ENCODE results near the gene TNFSF15. TPM values are rescaled to one million over a fixed set of nuclear protein-coding genes. Genes with fewer than 3 reads are reported as not detected.

The TNFSF15 gene
- total RNA-seq, 1 experiment from 2014 or later: not detected

DNA sequence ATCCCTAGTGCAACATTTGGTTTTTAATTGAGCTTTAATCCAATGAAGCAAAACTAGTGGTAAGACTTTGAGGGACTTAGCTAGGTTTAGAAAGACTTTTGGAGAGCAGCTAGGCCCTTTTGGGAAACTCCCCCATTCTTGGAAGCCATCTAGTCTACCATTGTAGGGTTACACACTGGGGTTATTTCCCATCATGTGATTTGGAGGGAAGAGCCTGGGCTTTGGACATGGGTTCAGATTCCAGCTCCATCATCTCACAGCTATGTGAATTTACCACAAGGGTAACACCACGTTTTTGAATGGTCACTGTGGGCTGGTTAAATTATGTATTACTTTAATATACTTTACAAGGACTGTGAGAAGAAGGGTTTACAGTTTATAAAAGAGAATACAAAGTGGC is 18.3 kb upstream of the TNFSF15 start:
- H4K20me1 ChIP-seq (ENCODE audit: insufficient read depth): no peaks in the 10 kb centered on the region
- no peaks in the 10 kb centered on the region for H3K36me3 ChIP-seq (ENCODE audit: control insufficient read depth in 1 of 2, insufficient read depth in 2 of 2, low read length in 2 of 2)
- no peaks in the 10 kb centered on the region for H3K9me2 ChIP-seq (ENCODE audit: insufficient read depth)
- no peaks in the 10 kb centered on the region for H3K4me1 ChIP-seq (ENCODE audit: control insufficient read depth in 1 of 2, insufficient read depth in 2 of 2, low read length in 2 of 2)
- H3K79me2 ChIP-seq (ENCODE audit: insufficient read depth, low read length): no peaks in the 10 kb centered on the region
- no peak overlapping the region for H3K4me3 ChIP-seq (replicated peaks in 1 of 2; ENCODE audit: low read depth in 1 of 2, low read length in 2 of 2)
- H2AFZ ChIP-seq (ENCODE audit: low read depth, low read length, poor library complexity, severe bottlenecking): no peak overlapping the region
- intact Hi-C loops (cut with micrococcal nuclease): no loop called here
- no TSS peak for BruUV-seq (replicated peaks)
- H3K9me3 ChIP-seq (ENCODE audit: control insufficient read depth in 1 of 2, insufficient read depth in 1 of 2, low read depth in 1 of 2, low read length in 2 of 2): no peaks in the 10 kb centered on the region
- H3K9ac ChIP-seq (ENCODE audit: low read length): no peak overlapping the region
- RAD21 ChIA-PET (ENCODE audit: low non-redundant PET in 1 of 2, low total read pairs in 2 of 2, uncharacterized antibody in 2 of 2, unreplicated experiment in 2 of 2): no interaction called here
- CTCF ChIA-PET: no interaction called here
- DNase-seq (ENCODE audit: low read depth, low spot score): no peak
- H3K27ac ChIP-seq (ENCODE audit: low read depth, low read length): no peak overlapping the region
- H3K27me3 ChIP-seq (ENCODE audit: insufficient read depth, low read length): peaks cover 18% of the 10 kb centered on the region; the same call in 1 of the 2 replicates
- ATAC-seq: no peak
- no peak overlapping the region for H3K4me2 ChIP-seq (ENCODE audit: low read length)
- TF ChIP-seq TCF7L2 (IDR thresholded peaks at IDR 0.05; ENCODE audit: borderline replicate concordance, extremely low read depth, insufficient read depth, insufficient read length): no peak
- no peak for TF ChIP-seq EZH2 (IDR thresholded peaks at IDR 0.05)
- no peak for TF ChIP-seq POLR2A (IDR thresholded peaks at IDR 0.05; ENCODE audit: borderline replicate concordance, extremely low read depth, insufficient read depth, insufficient read length)
- TF ChIP-seq, protein P1, sequence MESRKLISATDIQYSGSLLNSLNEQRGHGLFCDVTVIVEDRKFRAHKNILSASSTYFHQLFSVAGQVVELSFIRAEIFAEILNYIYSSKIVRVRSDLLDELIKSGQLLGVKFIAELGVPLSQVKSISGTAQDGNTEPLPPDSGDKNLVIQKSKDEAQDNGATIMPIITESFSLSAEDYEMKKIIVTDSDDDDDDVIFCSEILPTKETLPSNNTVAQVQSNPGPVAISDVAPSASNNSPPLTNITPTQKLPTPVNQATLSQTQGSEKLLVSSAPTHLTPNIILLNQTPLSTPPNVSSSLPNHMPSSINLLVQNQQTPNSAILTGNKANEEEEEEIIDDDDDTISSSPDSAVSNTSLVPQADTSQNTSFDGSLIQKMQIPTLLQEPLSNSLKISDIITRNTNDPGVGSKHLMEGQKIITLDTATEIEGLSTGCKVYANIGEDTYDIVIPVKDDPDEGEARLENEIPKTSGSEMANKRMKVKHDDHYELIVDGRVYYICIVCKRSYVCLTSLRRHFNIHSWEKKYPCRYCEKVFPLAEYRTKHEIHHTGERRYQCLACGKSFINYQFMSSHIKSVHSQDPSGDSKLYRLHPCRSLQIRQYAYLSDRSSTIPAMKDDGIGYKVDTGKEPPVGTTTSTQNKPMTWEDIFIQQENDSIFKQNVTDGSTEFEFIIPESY (IDR thresholded peaks at IDR 0.05; ENCODE audit: extremely low read depth, insufficient replicate concordance, low read length): no peak
- TF ChIP-seq ELF1 (IDR thresholded peaks at IDR 0.05; ENCODE audit: borderline replicate concordance, low read depth): no peak
- TF ChIP-seq ZNF274 (IDR thresholded peaks at IDR 0.05; ENCODE audit: low read depth, low read length): no peak
- TF ChIP-seq, protein P2, sequence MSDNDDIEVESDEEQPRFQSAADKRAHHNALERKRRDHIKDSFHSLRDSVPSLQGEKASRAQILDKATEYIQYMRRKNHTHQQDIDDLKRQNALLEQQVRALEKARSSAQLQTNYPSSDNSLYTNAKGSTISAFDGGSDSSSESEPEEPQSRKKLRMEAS (IDR thresholded peaks at IDR 0.05): no peak
- no peak for TF ChIP-seq SRF (IDR thresholded peaks at IDR 0.05; ENCODE audit: low read depth)
- no peak for TF ChIP-seq ZFX (IDR thresholded peaks at IDR 0.05)
- no peak for TF ChIP-seq JUND (IDR thresholded peaks at IDR 0.05)
- no peak for TF ChIP-seq YY1 (IDR thresholded peaks at IDR 0.05; ENCODE audit: extremely low read depth, insufficient replicate concordance, low read depth, low read length)
- TF ChIP-seq EZH2phosphoT487 (IDR thresholded peaks at IDR 0.05; ENCODE audit: borderline replicate concordance): no peak
- no peak for TF ChIP-seq POLR2AphosphoS5 (IDR thresholded peaks at IDR 0.05; ENCODE audit: low read depth, low read length)
- TF ChIP-seq EGR1 (IDR thresholded peaks at IDR 0.05; ENCODE audit: low read depth): no peak
- TF ChIP-seq, protein P3, sequence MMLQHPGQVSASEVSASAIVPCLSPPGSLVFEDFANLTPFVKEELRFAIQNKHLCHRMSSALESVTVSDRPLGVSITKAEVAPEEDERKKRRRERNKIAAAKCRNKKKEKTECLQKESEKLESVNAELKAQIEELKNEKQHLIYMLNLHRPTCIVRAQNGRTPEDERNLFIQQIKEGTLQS (IDR thresholded peaks at IDR 0.05): no peak
- POLR2A ChIA-PET: no interaction called here
